ENCODE measurements around the gene KLRG1. TPM values are rescaled to one million over a fixed set of nuclear protein-coding genes. Genes with fewer than 3 reads are reported as not detected.

The KLRG1 gene
- total RNA-seq, 1 donor from 2014 or later: 3.1 TPM

GRCh38 chr12:8980137-8980536, 9.2 kb upstream of the KLRG1 start:
- intact Hi-C loops (cut with micrococcal nuclease): no loop called here

DNA sequence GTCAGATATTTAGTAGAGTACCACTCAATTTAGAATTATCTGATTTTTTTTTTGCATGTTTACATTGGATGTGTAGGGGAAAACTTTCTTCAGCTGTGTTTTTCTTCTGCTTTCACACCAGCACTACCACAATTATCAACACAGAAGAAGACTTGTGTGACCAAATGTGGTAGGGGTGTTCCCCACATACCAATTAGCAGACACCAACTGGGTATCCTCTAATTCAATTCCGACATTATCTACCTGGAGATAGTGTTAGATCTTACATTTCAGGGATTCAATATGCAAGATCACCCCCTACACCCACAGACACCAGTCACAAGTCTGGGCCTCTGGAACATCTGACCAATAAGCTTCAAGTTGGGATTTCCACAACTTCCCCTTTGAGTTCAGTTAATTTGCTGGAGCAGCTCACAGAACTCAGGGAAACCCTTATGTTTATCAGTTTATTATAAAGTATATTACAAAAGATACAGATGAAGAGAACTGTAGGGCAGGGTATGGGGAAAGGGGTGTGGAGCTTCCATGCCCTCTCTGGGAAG, 4.1 kb upstream of the KLRG1 start:
- intact Hi-C loops (cut with micrococcal nuclease): no loop called here

GRCh38 chr12:8987163-8987562, 2.2 kb upstream of the KLRG1 start:
- intact Hi-C loops (cut with micrococcal nuclease): loop anchor here (2.0 kb wide), 1 partner anchor 36 kb away; no protein-coding TSS in a partner anchor

GRCh38 chr12:8987685-8988084, 1.7 kb upstream of the KLRG1 start:
- intact Hi-C loops (cut with micrococcal nuclease): loop anchor here (2.0 kb wide), 2 partner anchors 37 kb away; no protein-coding TSS in a partner anchor

- intact Hi-C loops (cut with micrococcal nuclease): no loop called here
These were observed 2.3 kb downstream of the KLRG1 start for GRCh38 chr12:8991371-8992345.

DNA sequence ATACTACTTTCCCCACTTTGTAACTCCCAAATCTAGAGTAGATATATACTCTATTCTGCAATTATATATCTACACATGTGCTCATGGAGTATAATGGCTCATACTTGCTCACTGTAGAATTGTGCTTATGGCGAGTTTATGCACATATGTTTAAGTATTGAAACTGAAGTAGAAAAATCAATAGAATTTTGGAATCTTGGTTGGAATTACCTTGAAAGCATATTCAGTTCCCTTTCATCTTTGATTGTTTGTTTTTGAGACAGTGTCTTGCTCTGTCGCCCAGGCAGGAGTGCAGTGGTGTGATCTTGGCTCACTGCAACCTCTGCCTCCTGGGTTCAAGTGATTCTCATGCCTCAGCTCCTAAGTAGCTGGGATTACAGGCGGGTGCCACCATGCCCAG, 4.5 kb downstream of the KLRG1 start:
- intact Hi-C loops (cut with micrococcal nuclease): no loop called here

DNA sequence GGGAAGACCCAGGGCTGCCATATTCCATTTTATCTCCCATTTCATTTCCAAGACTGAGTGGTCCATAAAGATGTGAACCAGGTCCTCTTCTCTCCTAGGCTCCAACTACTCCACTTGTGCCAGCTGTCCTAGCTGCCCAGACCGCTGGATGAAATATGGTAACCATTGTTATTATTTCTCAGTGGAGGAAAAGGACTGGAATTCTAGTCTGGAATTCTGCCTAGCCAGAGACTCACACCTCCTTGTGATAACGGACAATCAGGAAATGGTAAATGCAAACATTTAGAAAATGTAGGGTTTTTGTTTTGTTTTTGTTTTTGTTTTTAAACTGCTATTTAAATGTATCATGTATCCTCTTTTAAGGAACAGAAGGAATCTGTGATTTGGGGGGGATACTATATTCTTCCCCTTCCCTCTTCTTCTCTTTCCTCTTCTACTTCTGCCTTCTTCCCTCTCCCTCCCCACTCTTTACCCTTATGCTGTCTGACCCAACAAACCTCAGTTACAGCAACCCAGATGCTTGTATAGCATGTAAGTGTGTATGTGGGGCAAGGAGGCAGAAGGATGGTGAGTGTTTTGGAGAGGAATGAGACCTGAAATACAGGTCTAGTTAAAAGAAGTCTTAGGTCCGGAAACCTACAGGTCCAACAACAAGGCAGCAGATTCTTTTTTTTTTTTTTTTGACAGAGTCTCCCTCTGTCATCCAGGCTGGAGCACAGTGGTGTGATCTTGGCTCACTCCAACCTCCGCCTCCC, 5.9 kb downstream of the KLRG1 start:
- intact Hi-C loops (cut with micrococcal nuclease): loop anchor here (1.0 kb wide), 1 partner anchor 44 kb away; no protein-coding TSS in a partner anchor

DNA sequence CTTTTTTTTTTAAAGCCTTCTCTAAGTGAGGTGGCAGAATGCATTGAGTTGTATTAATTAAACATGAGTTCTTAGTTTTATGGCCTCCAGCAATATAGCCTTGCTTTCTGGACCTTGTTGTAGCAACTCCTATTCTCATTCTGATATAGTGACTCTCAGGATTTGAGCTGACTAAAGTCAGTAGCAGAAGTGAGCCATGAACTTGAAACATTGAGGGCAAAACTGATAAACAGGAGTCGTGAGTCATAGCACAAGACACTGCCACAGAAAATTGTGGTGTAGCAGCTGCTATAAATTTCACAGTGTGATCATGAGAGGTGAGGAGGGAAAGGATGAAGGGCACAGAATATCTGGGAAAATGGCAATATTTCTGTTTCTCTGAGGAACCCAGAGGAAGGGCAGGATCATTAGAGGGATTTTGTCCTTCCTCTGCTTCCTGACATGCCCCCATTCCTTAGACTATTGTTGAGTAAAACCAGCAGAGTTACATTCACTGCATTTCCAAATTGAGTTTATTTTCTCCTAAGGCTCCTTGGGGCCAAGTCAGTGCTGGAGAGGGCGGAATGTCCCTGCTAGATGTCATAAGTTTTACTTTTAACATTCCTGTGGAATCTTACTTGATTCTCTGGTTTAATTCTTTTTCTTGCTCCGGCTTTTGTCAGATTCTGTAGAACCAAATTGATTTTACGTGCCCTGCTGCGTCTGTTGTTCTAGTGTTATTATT, 7.5 kb downstream of the KLRG1 start:
- intact Hi-C loops (cut with micrococcal nuclease): loop anchor here (1.0 kb wide), 1 partner anchor 28 kb away; no protein-coding TSS in a partner anchor

DNA sequence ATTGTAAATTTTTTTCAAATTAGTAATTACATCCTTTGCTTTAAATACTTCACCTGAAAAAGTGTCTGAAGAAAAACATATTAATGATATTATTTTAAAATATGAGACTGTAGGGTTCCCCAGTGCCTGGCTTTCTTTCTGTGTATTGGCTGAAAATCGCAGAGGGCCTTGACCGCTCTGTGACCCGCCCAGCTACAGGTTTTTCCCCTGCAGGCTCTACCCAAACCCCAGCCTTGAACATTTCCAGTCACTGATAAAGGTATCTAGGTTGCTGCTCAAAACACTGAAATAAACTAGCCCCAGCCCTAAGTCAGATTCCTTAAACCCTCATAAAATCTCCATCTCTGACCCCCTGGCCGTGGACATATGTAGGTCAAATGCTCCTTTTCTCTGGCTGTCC, 11.9 kb downstream of the KLRG1 start:
- intact Hi-C loops (cut with micrococcal nuclease): no loop called here

DNA sequence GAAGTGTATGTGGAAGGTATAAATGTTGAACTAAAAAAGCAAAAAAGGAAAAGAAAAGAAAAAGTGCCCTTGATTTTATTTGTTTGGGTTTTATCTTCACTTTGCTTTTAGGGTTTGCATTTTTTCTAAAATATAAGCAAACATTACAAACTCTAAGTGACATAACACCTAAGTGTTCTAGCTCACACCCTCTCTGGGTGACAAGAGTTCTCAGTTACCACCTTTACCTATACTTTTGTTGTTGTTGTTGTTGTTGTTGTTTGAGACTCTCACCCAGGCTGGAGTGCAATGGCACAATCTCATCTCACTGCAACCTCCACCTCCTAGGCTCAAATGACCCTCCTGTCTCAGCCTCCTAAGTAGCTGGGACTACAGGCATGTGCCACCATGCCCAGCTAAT, 13.0 kb downstream of the KLRG1 start:
- intact Hi-C loops (cut with micrococcal nuclease): no loop called here

DNA sequence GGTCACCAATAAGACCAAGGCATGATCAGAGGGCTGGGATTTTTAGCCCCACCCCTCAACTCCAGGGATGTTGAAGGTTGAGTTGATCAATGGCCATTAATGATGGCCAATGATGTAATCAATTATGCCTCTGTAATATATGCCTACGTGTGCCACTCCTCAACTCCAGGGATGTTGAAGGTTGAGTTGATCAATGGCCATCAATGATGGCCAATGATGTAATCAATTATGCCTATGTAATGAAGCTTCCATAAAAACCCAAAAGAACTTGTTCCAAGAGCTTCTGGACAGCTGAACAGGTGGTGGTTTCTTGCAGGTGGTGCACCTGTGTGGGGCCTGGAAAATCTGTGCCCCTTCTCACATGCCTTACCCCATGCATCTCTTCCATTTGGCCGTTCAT, 33.2 kb downstream of the KLRG1 start:
- intact Hi-C loops (cut with micrococcal nuclease): loop anchor here (10.0 kb wide), 2 partner anchors 772 to 1342 kb away; no protein-coding TSS in a partner anchor

GRCh38 chr12:9024512-9024911, 35.2 kb downstream of the KLRG1 start:
- intact Hi-C loops (cut with micrococcal nuclease): loop anchor here (2.0 to 10.0 kb wide), 3 partner anchors 36 to 1340 kb away; partner anchors contain the start of gene KLRG1

GRCh38 chr12:9027161-9028059, 38.1 kb downstream of the KLRG1 start:
- intact Hi-C loops (cut with micrococcal nuclease): loop anchor here (10.0 kb wide), 2 partner anchors 767 to 1337 kb away; no protein-coding TSS in a partner anchor

DNA sequence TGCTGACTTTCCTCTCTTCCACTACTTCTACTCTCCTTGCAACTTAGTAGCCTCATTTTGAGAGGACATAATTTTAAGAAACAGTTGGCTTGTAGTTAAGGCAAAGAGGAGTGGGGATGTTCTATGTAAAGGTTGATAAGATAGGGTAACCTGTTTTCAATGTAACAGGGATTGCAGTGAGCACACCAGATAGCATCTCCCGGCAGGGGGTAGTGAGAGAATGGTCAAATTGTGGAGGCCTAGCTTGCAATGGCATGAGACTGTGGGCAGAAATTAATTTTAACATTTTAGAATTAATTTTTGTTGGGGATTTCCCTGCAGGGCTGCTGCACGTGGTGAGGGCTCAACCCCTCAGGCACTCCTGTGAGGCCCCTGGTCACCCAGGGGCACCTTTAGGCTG, 41.4 kb downstream of the KLRG1 start:
- intact Hi-C loops (cut with micrococcal nuclease): no loop called here

- intact Hi-C loops (cut with micrococcal nuclease): no loop called here
These were observed 43.0 kb downstream of the KLRG1 start for GRCh38 chr12:9032202-9032964.

DNA sequence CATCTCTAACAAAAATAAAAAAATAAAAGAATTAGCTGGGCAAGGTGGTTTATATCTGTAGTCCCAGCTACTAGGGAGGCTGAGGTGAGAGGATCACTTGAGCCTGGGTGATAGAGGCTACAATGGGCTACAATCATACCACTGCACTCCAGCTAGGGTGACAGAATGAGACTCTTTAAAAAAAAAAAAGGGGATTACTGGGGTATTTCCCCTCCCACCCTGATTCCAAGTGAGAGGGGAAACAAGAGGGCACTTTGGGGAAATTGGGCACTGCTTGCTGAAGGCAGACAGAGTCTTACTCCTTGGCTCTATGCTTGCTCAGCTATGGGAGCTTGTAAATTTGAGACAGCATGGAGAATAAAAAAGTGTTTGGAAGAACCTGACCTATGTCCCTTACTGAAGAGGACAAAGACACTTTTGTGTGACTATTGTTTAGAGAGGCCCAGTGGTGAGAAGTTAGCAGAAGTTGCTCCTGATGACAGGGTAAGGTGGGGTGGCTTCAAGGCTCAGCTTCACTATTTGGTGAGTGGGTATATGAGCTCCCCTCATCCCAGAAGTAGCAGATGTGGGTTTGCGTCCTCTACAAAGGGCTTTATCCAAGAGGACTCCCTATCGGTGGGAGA, 44.0 kb downstream of the KLRG1 start:
- intact Hi-C loops (cut with micrococcal nuclease): no loop called here

- intact Hi-C loops (cut with micrococcal nuclease): no loop called here
These were observed 44.7 kb downstream of the KLRG1 start for GRCh38 chr12:9034095-9034494.

- intact Hi-C loops (cut with micrococcal nuclease): no loop called here
These were observed 46.9 kb downstream of the KLRG1 start for GRCh38 chr12:9036227-9036626.

GRCh38 chr12:9037431-9037830, 48.1 kb downstream of the KLRG1 start:
- intact Hi-C loops (cut with micrococcal nuclease): no loop called here

Data from T-helper 1 cell treated with Interleukin-12 subunit alpha and Interleukin-12 subunit beta and Interleukin-4 antibody, amounts not matched to agents 30 ng/mL and 1 ng/mL, for 36 hours (primary cell).